Stimulated activated CD4-positive, alpha-beta T cell treated with anti-CD3 and anti-CD28 coated beads, Interleukin-1b, Interleukin-23, amount 100 ng/mL, for 48 hours (primary cell): ENCODE data around the gene GARIN5A.
A peak's percentile ranks its signal among the peaks of the same experiment; 100 is the strongest.

Source experiments
- DNase-seq: peaks from one replicate; pipeline ENCODE4 v3.0.0-alpha.2; 2020

The GARIN5A gene

DNA sequence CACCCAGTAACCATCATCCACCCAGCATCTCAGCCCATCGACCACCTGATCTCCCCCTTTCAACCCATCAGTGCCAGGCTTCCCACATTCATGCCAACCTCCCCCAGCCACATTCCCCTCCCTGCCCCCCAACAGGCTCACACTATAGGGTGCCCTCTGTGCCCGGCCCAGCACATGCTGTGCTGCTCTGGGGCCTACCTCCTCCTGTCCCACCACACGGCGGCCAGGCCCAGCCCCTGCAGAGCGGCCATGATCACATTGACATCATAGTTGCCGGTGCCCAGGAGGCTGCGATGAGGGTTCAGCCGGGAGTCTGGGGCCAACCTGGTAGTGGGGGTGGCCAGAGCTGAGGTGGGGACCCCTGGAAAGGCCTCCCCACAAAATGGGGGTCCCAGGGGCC lies 30.7 kb upstream of the GARIN5A start:
- DNase-seq, result no peak

DNA sequence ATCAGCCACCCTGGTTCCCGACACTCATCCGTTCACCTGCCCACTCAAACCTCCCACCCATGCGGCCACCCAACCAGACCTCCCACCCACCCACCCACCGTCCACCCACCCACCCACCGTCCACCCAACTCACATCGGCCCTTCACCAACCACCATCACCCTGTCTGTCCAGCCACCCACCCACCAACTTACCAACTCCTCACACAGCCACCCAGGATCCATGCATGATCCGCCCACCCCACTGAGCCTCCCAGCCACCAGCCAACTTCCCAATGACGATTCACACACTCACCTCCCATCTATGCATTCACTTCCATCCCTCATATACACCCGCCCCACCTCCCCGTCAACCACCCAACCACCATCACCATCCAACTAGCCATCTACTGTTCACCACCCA lies 30.1 kb upstream of the GARIN5A start:
- DNase-seq, result no peak

DNA sequence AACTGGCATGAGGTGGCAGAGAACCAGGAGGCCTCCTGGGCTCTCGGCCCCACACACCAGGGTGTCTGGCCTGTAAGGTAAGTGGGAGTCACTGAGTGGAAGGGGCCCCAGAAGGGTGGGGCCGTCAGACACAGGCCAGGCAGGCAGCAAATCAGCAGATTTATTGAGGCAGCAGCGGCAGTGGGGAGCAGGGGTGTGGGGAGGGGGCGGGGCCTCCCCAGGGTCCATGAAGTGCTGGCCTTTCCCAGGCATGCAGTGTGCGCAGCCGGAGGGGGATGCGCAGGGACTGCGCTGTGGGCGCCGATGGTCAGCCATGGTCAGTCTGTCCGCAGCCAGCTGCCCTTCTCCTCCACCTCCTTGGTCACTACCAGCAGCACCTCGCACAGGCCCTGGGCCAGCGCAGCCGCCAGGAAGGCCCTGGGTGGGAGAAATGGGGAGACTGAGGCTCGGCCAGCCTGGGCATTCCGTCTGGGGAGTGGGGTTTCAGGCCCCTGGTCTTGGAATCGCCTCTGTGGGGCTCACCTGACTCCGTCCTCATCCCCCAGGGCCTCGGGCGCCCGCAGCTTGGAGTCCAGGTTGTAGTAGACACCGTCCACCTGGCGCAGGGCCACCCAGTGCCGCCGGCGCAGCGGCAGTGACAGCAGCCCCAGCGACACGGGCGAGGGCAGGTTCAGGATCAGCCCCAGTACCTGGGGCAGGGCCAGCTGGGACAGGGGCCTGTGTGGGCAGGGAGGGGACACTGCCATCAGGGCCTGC lies 29.4 kb upstream of the GARIN5A start:
- DNase-seq, result no peak

DNA sequence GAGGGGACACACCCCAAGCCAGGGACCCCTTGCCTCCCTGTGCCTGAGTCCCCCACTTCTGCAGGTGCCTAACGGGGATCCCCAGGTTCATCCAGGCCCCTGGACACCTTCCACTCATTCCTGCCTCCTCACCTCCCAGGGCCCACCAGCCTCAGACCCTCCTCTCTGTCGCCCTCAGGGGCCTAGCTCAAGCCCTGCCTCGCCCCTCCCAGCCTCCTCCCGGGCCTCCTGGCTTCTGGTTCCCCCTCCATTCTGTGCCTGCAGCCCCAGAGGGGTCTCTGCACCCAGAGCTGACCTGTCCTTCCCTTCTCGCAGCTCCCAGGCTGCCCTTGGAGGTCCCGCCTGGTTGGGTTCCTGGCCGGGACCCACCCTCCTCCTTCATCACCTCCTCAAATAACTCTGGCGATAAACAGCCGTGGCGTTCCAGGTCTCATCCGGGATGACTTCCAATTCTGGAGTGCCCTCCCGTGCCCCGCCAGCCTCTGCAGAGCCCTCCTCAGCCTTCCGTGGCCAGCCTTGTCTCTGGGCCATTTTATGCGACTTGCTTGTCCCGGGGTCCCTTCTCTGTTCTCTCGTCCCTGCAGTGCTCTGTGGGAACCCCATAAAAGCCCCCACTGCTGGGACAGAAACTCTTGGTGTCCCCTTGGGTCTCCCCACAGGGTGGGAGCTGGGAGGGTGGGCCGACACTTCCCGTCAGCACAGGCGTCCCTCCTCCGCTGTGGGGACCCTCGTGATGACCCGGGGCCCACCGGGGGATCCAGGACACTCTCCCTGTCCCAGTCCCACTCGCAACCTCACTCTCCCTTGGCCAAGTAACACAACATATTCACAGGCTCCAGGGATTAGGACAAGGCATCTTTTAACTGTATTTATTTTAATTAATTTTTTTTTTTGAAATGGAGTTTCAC lies 25.2 kb upstream of the GARIN5A start:
- DNase-seq, result no peak

DNA sequence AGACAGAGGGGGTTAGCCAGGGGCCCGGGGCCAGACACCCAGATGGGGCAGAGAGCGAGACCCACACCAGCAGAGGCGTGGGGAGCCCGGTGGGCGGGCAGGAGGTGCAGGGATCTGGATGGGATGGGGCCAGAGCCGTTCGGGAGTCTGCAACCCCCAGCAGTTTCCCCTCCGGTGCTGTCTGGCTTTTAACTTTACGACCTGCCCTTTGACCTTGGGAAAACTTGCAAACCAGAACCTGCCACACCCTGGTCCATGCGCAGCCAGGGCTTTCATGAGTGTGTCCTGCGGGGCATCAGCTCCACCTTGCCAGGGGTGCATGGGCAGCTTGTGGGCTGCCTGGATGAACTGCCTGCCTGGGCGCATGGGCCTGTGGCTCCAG lies 24.5 kb upstream of the GARIN5A start:
- no peak for DNase-seq

DNA sequence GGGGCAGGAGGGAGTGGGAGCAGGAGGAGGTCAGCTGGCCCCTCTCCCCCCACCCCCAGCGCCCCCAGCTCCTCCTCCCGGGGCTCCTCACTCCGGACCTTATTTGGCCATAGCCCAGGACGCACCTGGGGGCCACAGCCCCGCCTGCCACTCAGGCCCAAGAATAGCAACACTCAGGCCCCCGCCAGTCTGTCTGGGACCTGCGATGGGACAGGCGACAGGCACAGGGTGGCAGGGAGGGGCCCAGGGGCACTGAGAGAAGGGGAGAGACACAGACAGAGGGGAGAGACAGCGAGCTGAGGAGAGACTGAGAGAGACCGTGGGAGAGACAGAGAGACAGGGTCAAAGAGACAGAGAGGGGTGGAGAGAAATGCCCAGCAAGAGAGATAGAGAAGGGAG lies 24.1 kb upstream of the GARIN5A start:
- DNase-seq, result no peak

DNA sequence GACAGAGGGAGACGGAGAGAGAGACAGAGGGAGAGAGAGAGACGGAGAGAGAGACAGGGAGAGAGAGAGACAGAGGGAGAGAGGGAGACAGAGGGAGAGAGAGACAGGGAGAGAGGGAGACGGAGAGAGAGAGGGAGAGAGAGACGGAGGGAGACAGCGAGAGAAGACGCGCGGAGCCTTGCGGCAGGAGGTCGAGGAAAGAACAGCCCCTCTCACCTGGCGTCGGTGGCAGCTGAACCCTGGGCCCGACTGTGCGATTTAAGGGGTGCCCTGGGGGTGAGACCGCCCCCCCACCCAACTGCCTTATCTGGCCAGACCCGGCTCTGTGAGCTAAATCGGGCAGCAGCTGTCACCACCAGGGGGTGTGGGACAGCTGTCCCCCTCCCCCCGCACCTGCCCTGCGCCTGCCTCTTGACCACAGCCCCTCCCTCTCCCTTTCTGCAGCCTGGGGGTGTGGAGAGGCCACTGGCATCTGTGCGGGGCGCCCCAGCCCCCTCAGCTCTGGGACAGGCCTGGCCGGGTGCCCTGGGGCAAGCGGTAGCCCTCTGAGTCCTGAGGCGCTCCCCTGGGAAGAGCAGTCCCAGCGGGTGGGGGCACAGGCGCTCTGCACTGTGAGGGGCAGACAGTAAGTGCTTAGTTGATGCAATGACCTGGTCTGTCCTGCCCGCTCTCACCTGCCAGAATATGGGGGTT lies 23.6 kb upstream of the GARIN5A start:
- DNase-seq, result no peak

DNA sequence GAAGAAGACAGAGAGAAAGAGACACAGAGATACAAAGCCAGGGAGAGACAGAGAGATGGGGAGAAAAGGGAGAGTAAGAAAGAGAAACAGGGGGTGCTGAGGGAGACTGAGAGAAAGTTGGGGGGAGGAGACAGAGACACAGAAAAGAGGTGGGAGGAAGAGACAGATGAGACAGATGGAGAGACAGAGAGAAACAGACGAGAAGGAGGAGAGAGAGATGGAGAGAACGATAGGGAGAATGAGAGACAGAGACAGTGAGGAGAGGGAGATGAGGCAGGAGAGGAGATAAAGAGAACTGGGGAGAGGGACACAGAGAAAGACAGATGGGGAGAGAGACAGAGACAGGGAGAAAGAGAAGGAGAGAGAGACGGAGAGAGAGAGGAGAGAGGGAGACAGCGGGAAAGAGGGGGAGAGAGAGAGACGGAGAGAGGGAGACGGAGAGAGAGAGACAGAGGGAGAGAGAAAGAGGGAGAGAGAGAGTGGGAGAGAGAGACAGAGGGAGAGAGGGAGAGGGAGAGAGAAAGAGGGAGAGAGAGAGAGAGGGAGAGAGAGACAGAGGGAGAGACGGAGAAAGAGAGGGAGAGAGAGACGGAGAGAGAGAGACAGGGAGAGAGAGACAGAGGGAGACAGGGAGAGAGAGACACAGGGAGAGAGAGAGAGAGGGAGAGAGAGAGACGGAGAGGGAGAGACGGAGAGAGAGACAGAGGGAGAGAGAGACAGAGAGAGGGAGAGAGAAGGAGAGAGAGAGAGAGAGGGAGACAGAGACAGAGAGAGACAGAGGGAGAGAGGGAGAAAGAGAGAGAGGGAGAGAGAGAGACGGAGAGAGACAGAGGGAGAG lies 21.8 kb upstream of the GARIN5A start:
- no peak for DNase-seq

DNA sequence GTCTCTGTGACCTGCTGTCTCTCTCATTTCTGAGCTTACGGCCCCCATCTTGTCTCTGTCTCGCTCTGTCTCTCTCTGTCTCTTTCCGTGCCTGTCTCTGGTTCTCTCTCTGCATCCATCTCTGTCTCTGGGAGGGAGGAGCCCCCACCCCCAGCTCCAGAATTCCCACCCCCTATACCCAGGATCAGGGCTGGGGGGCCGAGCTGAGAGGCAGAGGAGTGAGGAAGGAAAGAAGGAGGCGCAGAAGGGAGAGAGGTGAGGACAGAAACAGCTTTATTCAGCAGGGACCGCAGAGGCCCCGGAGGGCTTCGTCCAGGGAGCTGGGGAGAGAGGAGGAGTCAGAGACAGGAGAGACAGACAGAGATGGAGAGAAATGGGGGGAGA lies 20.4 kb upstream of the GARIN5A start:
- no peak for DNase-seq

DNA sequence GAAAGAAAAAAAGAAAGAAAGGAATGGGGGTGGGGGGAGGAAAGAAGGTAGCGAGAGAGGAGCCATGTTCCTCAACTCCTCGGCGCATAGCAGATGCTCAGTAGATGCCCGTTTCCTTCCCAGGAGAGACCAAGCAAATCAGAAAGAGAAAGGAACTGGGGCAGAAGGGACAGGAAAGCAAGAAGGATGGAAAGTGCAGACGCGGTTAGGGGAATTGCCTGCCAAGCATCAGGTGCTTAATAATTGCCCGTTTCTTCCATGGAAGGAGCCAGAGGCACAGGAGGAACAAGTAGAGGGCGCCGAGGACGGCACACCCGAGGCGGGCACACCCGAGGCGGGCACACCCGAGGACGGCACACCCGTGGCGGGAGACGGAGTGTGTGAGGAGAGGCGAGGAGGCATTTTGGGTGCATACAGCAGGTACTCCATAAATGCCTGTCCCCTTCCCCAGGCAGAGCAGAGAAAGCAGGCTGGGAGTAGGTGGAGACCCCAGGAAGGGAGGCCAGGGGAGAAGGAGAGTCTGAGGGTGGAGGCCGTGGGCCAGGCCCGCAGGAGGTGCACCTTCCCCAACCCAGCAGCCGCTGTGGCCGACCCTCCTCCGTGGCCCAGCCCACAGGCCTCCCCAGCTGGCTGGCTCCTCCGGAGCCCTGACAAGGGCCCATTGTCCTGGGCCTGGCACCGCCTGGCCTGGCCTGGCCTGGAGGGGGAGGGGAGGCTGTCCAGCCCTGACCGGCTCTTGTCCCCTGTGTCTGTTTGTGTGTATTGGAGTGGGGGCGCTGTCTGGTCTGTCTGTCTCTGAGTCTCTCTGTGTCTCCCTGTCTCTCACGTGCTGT lies 19.8 kb upstream of the GARIN5A start:
- DNase-seq, result no peak

DNA sequence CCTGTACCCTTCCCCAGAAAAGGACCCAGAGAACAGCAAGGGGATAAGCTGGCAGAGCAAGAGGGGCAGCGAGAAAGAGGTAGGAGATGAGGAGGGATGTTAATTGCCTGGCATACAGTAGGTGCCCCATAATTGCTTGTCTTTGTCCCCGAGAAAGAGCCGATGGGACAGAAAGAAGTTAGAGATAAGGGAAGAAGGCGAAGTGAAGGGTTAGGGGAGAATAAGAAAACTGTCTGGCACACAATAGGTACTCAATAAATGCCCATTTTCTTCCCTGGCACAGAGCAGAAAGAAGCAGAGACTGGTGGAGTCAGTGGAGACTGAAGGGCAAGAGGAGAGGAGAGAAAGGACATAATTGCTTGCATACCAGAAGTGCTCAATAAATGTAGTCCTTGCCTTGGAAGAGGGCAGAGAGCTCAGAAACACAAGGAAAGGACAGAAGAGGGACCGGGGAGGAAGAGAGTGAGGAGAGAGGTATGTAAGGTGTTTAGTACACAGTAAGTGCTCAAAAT lies 18.4 kb upstream of the GARIN5A start:
- DNase-seq, result no peak

DNA sequence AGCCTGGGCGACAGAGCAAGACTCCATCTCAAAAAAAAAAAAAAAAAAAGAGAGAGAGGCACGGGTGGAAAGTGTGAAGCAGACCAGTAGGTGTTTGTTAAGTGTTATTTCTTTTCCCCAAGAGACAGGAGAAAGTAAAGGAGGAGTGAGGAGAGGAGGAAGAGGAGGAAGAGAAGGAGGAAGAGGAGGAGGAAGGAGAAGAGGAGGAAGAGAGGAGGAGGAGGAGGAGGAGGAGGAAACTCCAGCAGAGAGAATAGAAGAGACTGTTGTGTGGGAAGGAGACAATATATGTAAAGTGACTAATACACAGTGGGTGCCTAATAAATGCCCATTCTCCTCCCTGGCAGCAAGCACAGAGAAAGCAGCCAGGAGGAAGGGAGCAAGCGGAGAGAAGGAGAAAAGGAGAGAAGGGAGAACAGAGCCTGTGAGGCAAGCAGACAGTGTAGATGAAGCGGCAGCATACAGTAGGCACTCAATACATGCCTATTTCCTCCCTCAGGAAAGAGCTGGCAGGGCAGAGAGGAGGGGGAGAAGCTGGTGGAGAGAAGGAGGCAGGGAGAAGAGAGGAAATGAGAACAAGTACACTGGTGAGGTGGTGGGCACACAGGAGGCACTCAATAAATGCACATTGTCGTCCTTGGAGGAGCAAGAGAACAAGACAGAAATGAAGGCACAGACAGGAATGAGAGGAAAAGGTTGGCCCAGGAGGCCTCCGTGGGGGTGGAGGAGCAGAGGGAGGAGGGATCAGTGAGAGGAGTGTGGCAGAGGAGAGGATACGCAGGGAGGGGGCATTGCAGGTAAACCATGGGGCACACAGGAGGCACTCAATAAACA lies 17.8 kb upstream of the GARIN5A start:
- DNase-seq, result no peak

DNA sequence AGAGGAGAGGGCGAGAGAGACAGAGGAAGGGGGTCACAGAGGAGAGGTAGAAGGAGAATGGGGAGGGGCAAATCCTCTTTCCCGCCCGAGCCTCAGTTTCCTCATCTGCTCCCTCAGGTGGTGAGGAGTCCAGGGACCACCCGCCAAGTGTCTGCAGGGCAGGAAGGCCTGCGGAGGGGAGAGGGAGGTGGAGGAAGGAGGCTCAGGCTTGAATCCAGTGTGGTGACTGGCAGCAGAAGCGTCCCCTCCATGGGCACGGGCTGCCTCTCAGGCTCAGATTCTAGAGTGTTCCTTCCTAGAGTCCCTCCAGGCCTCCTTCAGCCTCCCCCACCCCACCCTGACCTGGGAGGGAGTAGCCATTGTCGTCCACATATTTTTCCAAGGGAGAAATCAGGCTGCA lies 16.5 kb upstream of the GARIN5A start:
- DNase-seq, result no peak

DNA sequence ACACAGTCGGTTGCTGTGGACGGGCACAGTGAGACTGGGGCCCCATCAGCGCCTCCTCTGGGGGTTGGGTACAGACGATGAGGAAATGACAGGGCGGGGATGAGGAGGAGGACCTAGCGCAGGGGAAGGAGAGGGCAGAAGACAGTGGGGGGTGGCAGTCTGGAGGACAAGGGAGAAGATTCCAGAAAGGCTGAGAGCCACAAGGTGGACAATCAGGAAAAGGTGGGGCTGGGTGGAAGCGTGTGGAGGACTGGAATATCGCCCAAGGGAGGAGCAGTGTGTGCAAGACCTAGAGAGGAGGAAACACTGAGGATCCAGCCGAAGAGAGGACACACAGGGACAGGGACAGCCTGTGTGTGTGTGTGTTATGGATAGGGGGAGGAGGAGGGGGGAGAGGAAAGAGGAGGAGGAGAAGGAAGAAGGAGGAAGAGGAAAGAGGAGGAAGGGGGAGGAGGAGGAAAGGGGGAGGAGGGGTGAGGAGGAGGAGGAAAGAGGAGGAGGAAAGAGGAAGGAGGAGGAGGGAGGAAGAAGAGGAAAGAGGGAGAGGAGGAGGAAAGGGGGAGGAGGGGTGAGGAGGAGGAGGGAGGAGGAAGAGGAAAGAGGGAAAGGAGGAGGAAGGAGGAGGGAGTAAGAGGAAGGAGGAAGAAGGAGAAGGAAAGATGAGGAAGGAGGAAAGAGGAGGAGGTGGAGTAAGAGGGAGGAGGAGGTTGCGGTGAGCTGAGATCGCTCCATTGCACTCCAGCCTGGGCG lies 15.8 kb upstream of the GARIN5A start:
- DNase-seq, result peak; percentile 46

DNA sequence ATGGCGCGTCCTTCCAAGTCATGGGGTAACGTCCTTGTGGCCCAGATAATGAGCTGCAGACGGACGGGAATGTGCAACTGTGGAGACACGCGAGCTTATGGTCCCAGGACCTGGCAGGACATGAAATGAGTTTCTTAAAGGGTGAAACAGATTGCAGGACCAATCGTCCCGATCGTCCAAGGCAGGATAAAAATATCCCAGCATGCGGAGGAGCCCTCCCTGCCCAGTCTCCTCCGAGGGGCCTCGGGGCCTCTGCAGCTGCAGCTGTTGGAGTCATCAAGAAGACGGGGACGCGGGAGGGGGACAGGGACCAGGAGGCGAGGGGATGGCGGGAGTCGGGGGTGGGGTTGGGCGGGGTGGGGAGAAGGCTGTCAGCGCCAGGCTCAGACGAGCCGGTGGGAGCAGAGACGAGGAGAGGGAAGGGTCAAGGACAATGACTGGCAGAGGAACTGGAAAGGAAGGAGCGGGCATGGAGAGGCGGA lies 14.4 kb upstream of the GARIN5A start:
- DNase-seq, result no peak

DNA sequence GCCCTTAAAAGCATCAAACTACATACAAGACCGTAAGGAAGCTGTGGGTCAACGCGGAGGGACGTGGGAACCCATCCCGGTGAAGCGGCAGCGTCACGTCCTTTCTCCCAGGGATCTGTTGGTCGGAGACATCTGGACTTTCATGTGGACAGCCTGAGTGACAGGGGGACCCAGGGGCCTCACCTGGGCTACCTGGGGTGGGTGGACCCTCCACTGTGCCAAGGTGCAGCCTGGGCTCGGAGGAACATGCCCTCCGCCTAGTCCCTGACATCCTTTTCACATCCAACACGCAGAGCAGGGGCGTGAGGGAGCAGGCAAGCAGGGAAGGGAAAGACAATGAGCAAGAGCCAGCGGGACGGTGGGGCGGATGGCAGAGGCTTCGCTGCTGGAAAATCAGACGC lies 13.8 kb upstream of the GARIN5A start:
- DNase-seq, result no peak

DNA sequence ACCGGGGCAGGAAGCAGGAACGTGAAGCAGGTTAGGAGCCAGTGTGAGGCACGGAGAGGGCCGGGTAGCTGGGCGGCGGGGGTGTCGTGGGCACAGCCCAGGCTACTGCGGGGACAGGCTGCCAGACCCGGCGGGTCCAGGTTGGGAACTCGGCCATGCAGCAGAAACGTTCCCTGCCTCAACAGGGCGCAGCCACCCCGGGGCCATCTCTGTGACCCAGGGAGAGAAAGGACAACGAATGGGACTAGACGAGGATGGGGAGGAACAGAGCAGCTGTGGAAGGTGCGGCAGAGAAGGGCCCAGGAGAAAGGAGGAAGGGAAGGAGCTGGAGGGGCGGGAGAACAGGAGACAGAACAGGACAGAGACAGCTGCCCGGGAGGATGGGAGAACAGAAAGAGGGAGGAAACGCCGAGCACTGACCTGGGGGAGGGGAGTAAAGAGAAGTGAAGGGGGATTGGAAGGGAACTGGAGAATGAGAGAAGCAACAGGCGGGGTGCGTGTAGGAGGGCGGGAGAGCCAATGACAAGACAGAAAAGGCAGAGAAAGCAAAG lies 12.9 kb upstream of the GARIN5A start:
- no peak for DNase-seq

DNA sequence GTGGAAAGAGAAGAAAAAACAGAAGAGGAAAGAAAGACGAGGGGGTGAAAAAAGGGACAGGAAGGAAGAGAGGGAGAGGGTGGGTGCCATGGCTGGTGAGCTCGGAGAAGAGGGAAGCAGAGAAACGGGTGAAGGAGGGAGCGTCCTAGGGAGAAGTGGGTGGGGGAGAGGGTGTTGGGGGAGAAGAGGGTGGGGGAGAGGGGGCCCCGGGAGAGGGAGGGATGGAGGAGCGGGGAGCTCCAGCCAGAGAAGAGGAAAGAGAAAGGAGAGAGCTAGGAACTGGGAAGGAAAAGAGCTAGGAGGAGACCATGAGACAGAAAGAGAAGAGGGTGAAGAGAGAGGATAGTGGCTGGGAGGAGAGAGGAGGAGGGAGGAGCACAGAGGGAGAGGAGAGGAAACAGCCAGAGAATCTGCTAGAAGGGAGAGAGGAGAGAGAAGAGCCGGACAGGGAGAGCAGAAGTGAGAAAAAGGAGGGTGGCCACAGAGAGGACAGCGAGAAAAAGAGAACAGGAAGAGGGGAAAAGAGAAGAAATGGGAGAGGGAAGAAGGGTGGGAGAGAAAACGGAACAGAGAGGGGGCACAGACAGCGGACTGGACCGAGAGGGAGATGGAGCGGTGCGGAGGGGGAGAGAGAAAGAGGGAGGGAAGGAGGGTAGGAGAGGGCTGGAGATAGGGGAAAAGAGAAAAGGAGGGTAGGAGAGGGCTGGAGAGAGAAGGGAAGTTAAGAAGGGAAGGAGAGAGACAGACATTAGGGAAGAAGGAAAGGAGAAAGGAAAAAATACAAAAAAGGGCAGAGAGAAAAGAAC lies 11.9 kb upstream of the GARIN5A start:
- no peak for DNase-seq
